Keratinocyte (primary cell): ENCODE data around the gene PGAM2. TPM values are rescaled to one million over a fixed set of nuclear protein-coding genes. Genes with fewer than 3 reads are reported as not detected.
A peak's percentile ranks its signal among the peaks of the same experiment; 100 is the strongest.
"Not testable (repeated sequence)": the region's sequence is repeated elsewhere in the genome, so short reads cannot be mapped to it uniquely, and the experiment has no call there.

ENCODE experiments used
- DNase-seq: peaks from one replicate; pipeline ENCODE4 v3.0.0-alpha.2; 2011; ENCODE audit warnings: low read depth, missing footprints, low spot score
- FAIRE-seq: peaks from 2 replicates; lab custom pipeline; 2011; peaks lifted over from hg19 to GRCh38; lab: Jason Lieb, UNC
- H2AFZ ChIP-seq: 2 replicates; pipeline ENCODE4 v1.6.0; 2012; ENCODE audit warnings: low read length, control low read depth, inconsistent platforms; ENCODE audit not compliant: control insufficient read depth
- H3K27ac ChIP-seq: 2 replicates; pipeline ENCODE4 v1.5.1; 2011; ENCODE audit warnings: low read length; ENCODE audit not compliant: control insufficient read depth, insufficient read depth
- H3K27me3 ChIP-seq: 3 replicates; pipeline ENCODE4 v1.6.0; 2011; ENCODE audit warnings: low read length; ENCODE audit not compliant: control insufficient read depth, insufficient read depth; ENCODE audit errors: extremely low read depth
- H3K36me3 ChIP-seq, 2 experiments: 2 replicates in 1 of 2; 3 replicates in 1 of 2; pipeline ENCODE4 v1.5.1; 2011; ENCODE audit warnings: low read length in 2 of 2, mild to moderate bottlenecking in 1 of 2; ENCODE audit not compliant: control insufficient read depth in 2 of 2, insufficient read depth in 2 of 2; ENCODE audit errors: extremely low read depth in 1 of 2
- H3K4me1 ChIP-seq: 3 replicates; pipeline ENCODE4 v1.5.1; 2011; ENCODE audit warnings: low read length; ENCODE audit not compliant: control insufficient read depth, insufficient read depth; ENCODE audit errors: extremely low read depth
- H3K4me2 ChIP-seq: 3 replicates; pipeline ENCODE4 v1.6.0; 2011; ENCODE audit warnings: low read depth, low read length; ENCODE audit not compliant: control insufficient read depth, insufficient read depth; ENCODE audit errors: extremely low read depth
- H3K4me3 ChIP-seq, 3 experiments: fragments of 200-600 bp in 1 of 3; sonication (generic) in 1 of 3; 2 replicates in 2 of 3; 3 replicates in 1 of 3; pipeline ENCODE4 v1.5.1; 2011 to 2016; ENCODE audit warnings: low read length in 3 of 3, mild to moderate bottlenecking in 3 of 3, control low read depth in 2 of 3, inconsistent platforms in 1 of 3, low read depth in 1 of 3, mixed read lengths in 1 of 3, mixed run types in 1 of 3, moderate library complexity in 1 of 3; ENCODE audit not compliant: control insufficient read depth in 2 of 3, insufficient read depth in 2 of 3; ENCODE audit errors: extremely low read depth in 1 of 3
- H3K79me2 ChIP-seq: 2 replicates; pipeline ENCODE4 v1.6.0; 2012; ENCODE audit warnings: low read length; ENCODE audit not compliant: control insufficient read depth, insufficient read depth
- H3K9ac ChIP-seq: 3 replicates; pipeline ENCODE4 v1.6.0; 2011; ENCODE audit warnings: low read length; ENCODE audit not compliant: control insufficient read depth, insufficient read depth; ENCODE audit errors: extremely low read depth
- H3K9me1 ChIP-seq: 3 replicates; pipeline ENCODE4 v1.6.0; 2011; ENCODE audit warnings: low read length; ENCODE audit not compliant: control insufficient read depth, insufficient read depth; ENCODE audit errors: extremely low read depth
- H3K9me3 ChIP-seq: 2 replicates; pipeline ENCODE4 v1.5.1; 2012; ENCODE audit warnings: low read depth, low read length; ENCODE audit not compliant: control insufficient read depth
- H4K20me1 ChIP-seq: 3 replicates; pipeline ENCODE4 v1.6.0; 2011; ENCODE audit warnings: low read length; ENCODE audit not compliant: control insufficient read depth, insufficient read depth; ENCODE audit errors: extremely low read depth
- dilution Hi-C: fragments of 300-500 bp; cut with MboI; formaldehyde crosslinking; loops from one replicate; pipeline ENCODE4 v1.7.0; 2020; ENCODE audit warnings: low sequenced_read_pairs; ENCODE audit not compliant: extremely low pct_ligation_motif_present
- polyA plus RNA-seq, 5 experiments: library from polyadenylated mRNA; depleted of rRNA in 3 of 5; stranded (reverse) in 3 of 5; stranded (forward) in 1 of 5; unstranded in 1 of 5; fragments of >200 nt; gene quantifications; 1 replicate in 1 of 5; 2 replicates in 3 of 5; 3 replicates in 1 of 5; pipeline versions ENCODE4 v1.2.1 to v1.2.3, GENCODE V29; 2011 to 2012; ENCODE audit warnings: missing spikeins in 2 of 5, low read depth in 1 of 5, low replicate concordance in 1 of 5

The PGAM2 gene
- polyA plus RNA-seq, 1 donor (not counting 4 experiments of a cell fraction or from before 2014, with no cell fraction given), result not detected

- DNase-seq, dilution Hi-C loops, H3K9me3 ChIP-seq, H4K20me1 ChIP-seq, FAIRE-seq, H3K9me1 ChIP-seq, H3K4me1 ChIP-seq, H3K36me3 ChIP-seq, H3K9ac ChIP-seq, H2AFZ ChIP-seq, H3K79me2 ChIP-seq, H3K27me3 ChIP-seq, H3K27ac ChIP-seq: not testable (repeated sequence)
- Histone ChIP-seq H3K4me2 (peak overlapping the region; percentile 22), H3K4me3 (peak overlapping the region in 1 of 3 experiments; percentile 5)
Observed at GRCh38 chr7:44038961-44039558, 26.3 kb downstream of the PGAM2 start.

GRCh38 chr7:44038553-44038952 lies 26.8 kb downstream of the PGAM2 start:
- H3K79me2 ChIP-seq, H3K4me2 ChIP-seq, H3K9me3 ChIP-seq, H3K27ac ChIP-seq, FAIRE-seq, H3K4me3 ChIP-seq, H3K9me1 ChIP-seq, H3K9ac ChIP-seq, H3K4me1 ChIP-seq, dilution Hi-C loops, DNase-seq, H3K27me3 ChIP-seq, H3K36me3 ChIP-seq, H2AFZ ChIP-seq, H4K20me1 ChIP-seq: not testable (repeated sequence)

DNA sequence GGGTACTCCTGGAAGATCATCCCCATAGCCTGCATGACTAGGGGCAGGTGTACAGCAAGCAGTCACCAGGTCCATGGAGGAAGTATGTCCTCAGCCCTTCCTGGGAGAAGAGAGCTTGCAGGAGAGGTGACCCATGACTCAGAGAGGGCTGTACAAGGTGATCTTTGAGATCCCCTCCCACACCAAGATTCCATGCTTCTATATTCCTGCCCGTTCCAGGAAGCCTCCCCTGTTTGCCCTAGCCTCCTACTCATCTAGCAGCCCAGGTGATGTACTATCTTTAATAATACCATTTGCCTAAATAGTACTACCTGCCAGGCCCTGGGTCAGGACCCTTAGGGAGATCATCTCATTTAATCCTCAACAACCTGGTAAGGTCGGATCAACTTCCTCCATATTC lies 27.4 kb downstream of the PGAM2 start:
- H3K27me3 ChIP-seq, H4K20me1 ChIP-seq, H2AFZ ChIP-seq, H3K27ac ChIP-seq, H3K9ac ChIP-seq, dilution Hi-C loops, H3K79me2 ChIP-seq, H3K9me1 ChIP-seq, H3K36me3 ChIP-seq, H3K4me1 ChIP-seq, FAIRE-seq, H3K4me2 ChIP-seq, H3K9me3 ChIP-seq, H3K4me3 ChIP-seq, DNase-seq: not testable (repeated sequence)

- H4K20me1 ChIP-seq, H3K27me3 ChIP-seq, H2AFZ ChIP-seq, H3K9me1 ChIP-seq, H3K27ac ChIP-seq, dilution Hi-C loops, DNase-seq, H3K4me1 ChIP-seq, H3K4me3 ChIP-seq, H3K9me3 ChIP-seq, FAIRE-seq, H3K9ac ChIP-seq, H3K36me3 ChIP-seq, H3K4me2 ChIP-seq, H3K79me2 ChIP-seq: not testable (repeated sequence)
Observed at GRCh38 chr7:44036364-44036763, 29.0 kb downstream of the PGAM2 start.

DNA sequence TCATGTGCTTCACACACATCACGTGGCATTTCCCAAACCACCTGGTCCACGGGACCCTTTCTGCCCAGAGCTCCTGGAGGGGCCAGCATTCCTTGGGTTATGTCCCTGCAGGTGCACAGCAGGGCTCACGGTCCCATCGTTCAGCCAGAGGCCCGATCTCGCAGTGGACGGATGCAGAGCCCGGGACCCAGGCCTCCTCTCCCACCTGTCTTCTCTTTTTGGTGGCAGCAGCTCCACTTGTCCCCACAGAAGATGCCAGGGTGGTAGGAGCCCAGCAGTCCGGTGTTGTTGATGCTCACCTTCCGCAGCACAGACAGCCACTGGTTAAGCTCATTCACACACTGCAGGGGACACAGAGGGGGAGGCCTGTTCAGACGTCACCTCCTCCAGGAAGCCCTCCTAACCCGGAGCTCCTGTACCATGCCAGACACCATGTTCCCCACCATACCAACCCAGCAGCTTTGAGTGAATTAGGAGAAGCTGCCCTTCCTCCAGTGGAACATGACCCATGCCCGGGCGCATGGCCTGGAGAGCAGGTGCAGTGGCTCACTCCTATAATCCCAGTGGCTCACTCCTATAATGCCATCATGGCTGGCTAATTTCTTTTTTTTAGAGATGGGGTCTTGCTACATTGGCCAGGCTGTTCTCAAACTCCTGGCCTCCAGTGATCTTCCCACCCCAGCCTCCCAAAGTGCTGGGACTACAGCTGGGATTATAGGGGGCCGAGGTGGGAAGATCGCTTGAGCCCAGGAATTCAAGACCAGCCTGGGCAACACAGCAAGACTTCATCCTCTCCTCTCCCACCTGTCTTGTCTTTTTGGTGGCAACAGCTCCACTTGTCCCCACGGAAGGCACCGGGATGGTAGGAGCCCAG lies 31.2 kb downstream of the PGAM2 start:
- H3K27me3 ChIP-seq, H4K20me1 ChIP-seq, H3K9me1 ChIP-seq, H2AFZ ChIP-seq, H3K4me1 ChIP-seq, dilution Hi-C loops, H3K4me2 ChIP-seq, H3K79me2 ChIP-seq, H3K9me3 ChIP-seq, FAIRE-seq, H3K36me3 ChIP-seq, H3K9ac ChIP-seq, DNase-seq, H3K4me3 ChIP-seq, H3K27ac ChIP-seq: not testable (repeated sequence)
